Lower lobe of right lung (tissue), 2 donors: Measurements from ENCODE around the gene REEP3. TPM values are rescaled to one million over a fixed set of nuclear protein-coding genes. Genes with fewer than 3 reads are reported as not detected.

Experiments used
- ATAC-seq, 2 donors: fragments of 200-7000 bp; cut with Tn5 transposase; one replicate each; pipeline ENCODE4 v1.9.1; 2020 to 2022; ENCODE audit warnings: mild to moderate bottlenecking in 2 of 2, moderate library complexity in 2 of 2
- DNase-seq: peaks from one replicate; pipeline ENCODE4 v3.0.0-alpha.2; 2020
- H3K27ac ChIP-seq: fragments of 200-600 bp; one replicate; pipeline ENCODE4 v1.8.0; 2022
- H3K27me3 ChIP-seq: fragments of 200-600 bp; one replicate; pipeline ENCODE4 v1.8.0; 2022; ENCODE audit warnings: low read depth
- H3K36me3 ChIP-seq: fragments of 200-600 bp; one replicate; pipeline ENCODE4 v1.8.0; 2022; ENCODE audit warnings: mild to moderate bottlenecking
- H3K4me1 ChIP-seq: fragments of 200-600 bp; one replicate; pipeline ENCODE4 v1.8.0; 2022
- H3K4me3 ChIP-seq: fragments of 200-600 bp; one replicate; pipeline ENCODE4 v1.8.0; 2022; ENCODE audit warnings: mild to moderate bottlenecking
- H3K9me3 ChIP-seq: fragments of 200-600 bp; one replicate; pipeline ENCODE4 v1.8.0; 2022
- CTCF ChIP-seq: fragments of 200-600 bp; IDR thresholded peaks from one replicate; pipeline ENCODE4 v1.8.0; 2022; ENCODE audit warnings: antibody characterized with exemption, mild to moderate bottlenecking
- intact Hi-C: fragments of 100-400 bp; cut with DNase I; formaldehyde crosslinking; loops from one replicate; pipeline ENCODE4 v1.11.0; 2022
- total RNA-seq: library from RNA; stranded (reverse); fragmentation: NEBNext Ultra II Directional; extraction: Animal tissue kit (Norgen Biotek cat#: 25700); gene quantifications from one replicate; pipeline ENCODE4 v1.2.1, GENCODE V29; 2021
- donor health status: DM: no; HTN: yes; CAD: no; lungs with severe emphysema.

REEP3 gene
- total RNA-seq, 1 donor from 2014 or later = 50.9 TPM

GRCh38 chr10:63665670-63666134, 144.5 kb downstream of the REEP3 start:
- Histone ChIP-seq H3K27me3 (no peaks in the 10 kb centered on the region), H3K36me3 (no peaks in the 10 kb centered on the region), H3K27ac (no peak overlapping the region), H3K4me3 (no peak overlapping the region), H3K4me1 (peaks cover 2% of the 10 kb centered on the region), H3K9me3 (no peaks in the 10 kb centered on the region)
- intact Hi-C loops = no loop called here
- no peak for TF ChIP-seq CTCF
- DNase-seq (no peak), ATAC-seq (no peak)

GRCh38 chr10:63666836-63667383, 145.7 kb downstream of the REEP3 start:
- ATAC-seq (peak in 1 of 2 donors; percentile 31), DNase-seq (no peak)
- intact Hi-C loops = no loop called here

GRCh38 chr10:63667596-63668480, 146.6 kb downstream of the REEP3 start:
- no peak overlapping the region for H3K4me3 ChIP-seq
- H3K4me1 ChIP-seq = peaks cover 21% of the 10 kb centered on the region
- intact Hi-C loops = no loop called here
- DNase-seq = no peak
- no peak overlapping the region for H3K27ac ChIP-seq
- no peak for TF ChIP-seq CTCF
- H3K27me3 ChIP-seq = no peaks in the 10 kb centered on the region
- H3K9me3 ChIP-seq = no peaks in the 10 kb centered on the region
- no peaks in the 10 kb centered on the region for H3K36me3 ChIP-seq
- ATAC-seq = no peak

More at GRCh38 chr10:63666836-63667383, 145.7 kb downstream of the REEP3 start:
- peaks cover 14% of the 10 kb centered on the region for H3K4me1 ChIP-seq
- no peaks in the 10 kb centered on the region for H3K36me3 ChIP-seq
- no peaks in the 10 kb centered on the region for H3K27me3 ChIP-seq
- H3K4me3 ChIP-seq = no peak overlapping the region
- H3K9me3 ChIP-seq = no peaks in the 10 kb centered on the region
- no peak overlapping the region for H3K27ac ChIP-seq
- no peak for TF ChIP-seq CTCF

GRCh38 chr10:63670291-63670898, 149.2 kb downstream of the REEP3 start:
- peak overlapping the region; percentile 57 for H3K27ac ChIP-seq
- H3K36me3 ChIP-seq = no peaks in the 10 kb centered on the region
- no peaks in the 10 kb centered on the region for H3K9me3 ChIP-seq
- DNase-seq (no peak), ATAC-seq (peak; percentile 53 to 62)
- peaks cover 24% of the 10 kb centered on the region for H3K4me1 ChIP-seq
- TF ChIP-seq CTCF = no peak
- intact Hi-C loops = no loop called here
- H3K27me3 ChIP-seq = no peaks in the 10 kb centered on the region
- H3K4me3 ChIP-seq = no peak overlapping the region

GRCh38 chr10:63671317-63671937, 150.2 kb downstream of the REEP3 start:
- intact Hi-C loops = no loop called here

More at GRCh38 chr10:63671317-63671937, 150.2 kb downstream of the REEP3 start:
- H3K36me3 ChIP-seq = no peaks in the 10 kb centered on the region
- H3K4me1 ChIP-seq = peaks cover 24% of the 10 kb centered on the region
- H3K4me3 ChIP-seq = no peak overlapping the region
- no peak for TF ChIP-seq CTCF
- H3K27ac ChIP-seq = peak overlapping the region; percentile 57
- DNase-seq = no peak
- no peaks in the 10 kb centered on the region for H3K27me3 ChIP-seq
- H3K9me3 ChIP-seq = no peaks in the 10 kb centered on the region
- no peak for ATAC-seq
